Measurements from ENCODE around the gene FAM234A.
"Not testable (repeated sequence)": the region's sequence is repeated elsewhere in the genome, so short reads cannot be mapped to it uniquely, and the experiment has no call there.

FAM234A gene

GRCh38 chr16:266258-267164 is 31.9 kb downstream of the FAM234A start:
- FAIRE-seq = no peak

DNA sequence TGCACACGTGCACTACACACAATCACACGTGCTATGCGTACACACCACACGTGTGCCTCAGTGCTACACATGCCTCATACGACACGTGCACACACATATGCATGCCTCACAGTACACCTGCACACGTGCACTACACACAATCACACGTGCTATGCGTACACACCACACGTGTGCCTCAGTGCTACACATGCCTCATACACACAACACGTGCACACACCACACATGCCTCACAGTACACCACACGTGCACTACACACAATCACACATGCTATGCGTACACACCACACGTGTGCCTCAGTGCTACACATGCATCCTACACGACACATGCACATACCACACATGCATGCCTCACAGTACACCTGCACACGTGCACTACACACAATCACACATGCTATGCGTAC is 32.9 kb downstream of the FAM234A start:
- not testable (repeated sequence) for FAIRE-seq

DNA sequence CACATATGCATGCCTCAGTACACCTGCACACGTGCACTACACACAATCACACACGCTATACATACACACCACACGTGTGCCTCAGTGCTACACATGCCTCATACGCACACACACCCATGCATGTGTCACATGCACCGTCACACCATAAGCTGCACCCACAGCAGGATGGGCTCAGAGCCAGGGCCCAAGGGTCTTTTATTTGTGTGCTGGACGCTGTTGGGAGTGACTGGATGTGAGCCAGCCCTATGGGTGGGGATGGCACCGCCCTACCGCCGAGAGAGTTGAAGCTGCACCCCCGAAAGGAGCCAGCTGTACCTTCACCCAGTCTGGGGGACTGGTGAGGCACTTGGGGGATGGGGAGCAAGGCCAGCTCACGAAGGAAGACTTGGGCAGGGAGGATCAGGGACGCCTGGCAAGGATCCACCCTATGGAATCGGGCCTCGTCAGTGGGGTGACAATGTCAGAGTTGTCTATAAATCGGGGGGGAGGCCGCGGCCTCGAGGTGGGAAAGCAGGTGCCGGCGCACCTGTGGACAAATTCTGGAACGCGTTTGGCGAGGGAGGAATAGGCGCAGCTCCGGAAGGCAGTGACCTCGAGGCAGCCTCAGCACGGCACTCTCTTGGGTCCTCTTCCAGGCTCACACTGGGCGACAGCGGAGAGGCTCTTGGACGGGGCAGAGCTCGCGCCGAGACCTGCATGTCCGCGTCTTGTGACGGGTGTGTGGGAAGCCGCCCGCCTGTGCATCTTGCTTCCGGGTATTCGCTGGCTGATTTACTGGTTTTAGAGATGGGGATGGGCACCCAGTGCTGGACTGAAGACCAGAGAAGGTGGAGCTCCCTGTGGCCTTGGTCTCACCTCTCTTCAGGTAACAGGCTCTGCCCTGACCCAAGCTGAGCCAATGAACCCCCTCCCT is 33.8 kb downstream of the FAM234A start:
- no peak for FAIRE-seq

DNA sequence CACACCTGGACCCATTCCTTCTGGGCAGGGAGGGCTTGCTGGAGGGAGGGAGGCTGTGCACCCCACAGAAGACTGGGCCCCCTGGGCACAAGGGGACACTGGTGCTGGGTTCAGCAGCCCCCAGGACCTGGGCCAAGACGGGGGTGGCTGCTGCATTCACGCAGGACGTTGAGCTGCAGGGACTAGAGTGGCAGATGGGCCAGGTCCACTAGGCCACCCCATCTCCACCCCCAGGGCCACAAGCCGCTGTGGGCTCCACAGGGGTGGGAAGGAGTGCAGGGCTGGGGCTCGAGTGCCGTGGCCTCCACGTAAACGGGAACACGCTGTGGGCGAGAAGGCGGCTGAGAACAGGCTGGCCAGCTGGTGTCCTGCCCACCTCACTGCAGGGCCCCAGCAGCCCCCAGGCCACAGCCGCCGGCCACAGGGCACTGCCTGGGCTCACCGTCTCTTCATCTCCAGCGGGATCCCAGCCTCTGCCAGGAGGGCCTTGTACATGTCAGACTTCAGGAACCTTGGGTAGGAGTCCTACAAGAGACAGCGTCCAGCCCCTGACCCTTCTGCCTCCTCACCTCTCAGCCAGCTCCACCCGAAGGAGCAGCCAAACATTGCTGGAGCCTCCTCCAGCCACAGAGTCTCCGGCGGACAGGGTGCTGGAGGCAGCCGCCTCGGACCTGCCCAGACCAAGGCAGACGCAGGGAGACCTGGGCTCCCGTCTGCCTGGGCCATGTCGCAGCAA is 34.6 kb downstream of the FAM234A start:
- FAIRE-seq = no peak

GRCh38 chr16:270381-271255 is 36.0 kb downstream of the FAM234A start:
- FAIRE-seq = no peak

DNA sequence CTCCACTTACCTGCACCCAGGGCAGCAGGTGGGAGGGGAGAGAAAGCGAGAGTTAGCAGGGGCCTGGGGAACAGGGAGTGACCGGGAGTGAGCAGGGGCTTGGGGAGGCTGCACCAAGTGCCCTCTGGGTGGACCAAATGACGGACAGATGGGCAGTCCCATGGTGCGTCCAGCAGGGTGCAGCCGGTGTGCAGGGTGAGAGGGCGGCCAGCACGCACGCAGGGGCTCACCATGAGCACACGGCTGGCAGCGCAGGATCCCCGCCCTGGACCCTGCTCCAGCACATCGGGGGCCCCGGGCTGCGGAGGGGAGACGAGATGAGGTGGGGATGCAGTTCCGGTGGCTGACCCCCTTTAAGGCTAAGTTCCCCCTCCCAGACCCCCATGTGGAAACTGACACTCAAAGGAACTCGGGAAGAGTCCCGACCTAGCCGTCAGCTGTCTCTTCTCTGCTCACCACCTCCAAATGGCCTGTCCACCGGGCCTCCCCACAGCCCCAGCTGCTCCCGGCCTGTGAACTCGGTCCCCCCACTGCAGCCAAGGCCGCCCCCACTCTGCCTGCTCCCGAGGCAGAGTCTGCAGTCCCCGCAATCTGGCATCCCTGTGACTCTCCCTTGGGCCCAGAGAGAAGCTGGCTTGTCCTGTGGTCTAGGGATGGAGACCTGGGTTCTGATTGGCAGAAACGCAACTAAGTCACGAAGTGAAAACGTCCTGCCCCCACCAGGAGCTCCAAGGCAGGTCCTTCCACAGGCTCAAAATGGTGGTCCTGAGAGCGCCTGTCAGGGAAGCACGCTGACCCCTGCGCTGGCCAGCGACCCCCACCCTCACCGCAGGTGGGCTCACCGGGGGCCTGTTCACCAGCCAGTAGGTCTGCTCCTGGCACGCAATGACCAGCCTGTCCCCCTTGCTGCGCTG is 38.3 kb downstream of the FAM234A start:
- FAIRE-seq = no peak

GRCh38 chr16:273547-274421 is 39.2 kb downstream of the FAM234A start:
- FAIRE-seq = no peak

GRCh38 chr16:275041-275641 is 40.5 kb downstream of the FAM234A start:
- FAIRE-seq = no peak

GRCh38 chr16:275786-276232 is 41.2 kb downstream of the FAM234A start, which contains the start of gene RGS11:
RGS11 (minus strand) TSS chr16:275944; CDS start chr16:275911, 33 bp downstream.
- FAIRE-seq = no peak

- FAIRE-seq = no peak
Observed at GRCh38 chr16:276426-277077, 41.9 kb downstream of the FAM234A start.

DNA sequence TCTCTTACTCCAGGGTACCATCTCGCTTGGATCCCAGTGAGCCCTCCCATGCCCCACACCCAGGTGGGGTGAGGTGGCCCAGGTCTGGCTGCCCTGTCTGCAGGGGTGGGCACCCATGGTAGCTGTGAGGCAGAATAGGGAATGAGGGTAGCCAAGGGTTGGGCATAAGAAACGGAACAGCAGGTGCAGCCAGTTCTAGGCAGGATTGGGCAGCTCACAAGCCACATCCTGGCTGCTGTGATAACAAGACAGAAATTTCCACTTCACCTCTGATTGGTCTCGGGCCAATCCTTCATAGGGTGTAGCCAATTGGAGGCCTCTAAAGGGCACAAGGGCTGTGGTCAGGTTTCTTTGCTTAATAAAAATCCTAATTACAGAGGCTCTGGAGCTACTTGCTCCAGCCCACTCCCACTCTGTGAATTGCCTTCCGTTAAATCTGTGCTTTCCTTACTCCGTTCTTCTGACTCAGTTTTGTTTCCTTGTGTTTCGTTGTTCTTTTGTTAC is 44.3 kb downstream of the FAM234A start:
- FAIRE-seq = no peak

- FAIRE-seq = no peak
Observed at GRCh38 chr16:279531-279930, 44.9 kb downstream of the FAM234A start.

- no peak for FAIRE-seq
Observed at GRCh38 chr16:280005-280460, 45.4 kb downstream of the FAM234A start.

DNA sequence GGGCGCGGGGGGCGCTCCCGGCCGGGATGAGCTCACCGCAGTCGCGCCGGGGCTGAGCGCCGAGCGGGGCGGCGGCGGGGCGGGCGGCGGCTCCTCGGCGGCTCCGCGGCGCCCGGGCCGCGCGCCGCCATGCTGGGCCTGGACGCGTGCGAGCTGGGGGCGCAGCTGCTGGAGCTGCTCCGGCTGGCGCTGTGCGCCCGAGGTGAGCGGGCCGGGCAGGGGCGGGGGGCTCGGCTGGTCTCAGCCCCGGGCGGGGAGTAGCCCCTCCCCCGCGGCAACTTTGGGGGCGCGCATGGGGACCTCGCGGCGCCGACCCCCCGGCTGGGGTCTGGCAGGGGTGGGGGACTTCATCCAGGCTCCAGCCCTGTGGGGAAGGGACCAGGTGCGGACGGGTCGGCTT is 45.9 kb downstream of the FAM234A start, which contains the start of gene ARHGDIG:
ARHGDIG (plus strand) TSS at position 40 of the 400 bp plus-strand sequence; CDS start at position 130, 90 bp downstream.
- no peak for FAIRE-seq

- FAIRE-seq = no peak
Observed at GRCh38 chr16:280991-281659, 46.5 kb downstream of the FAM234A start.

GRCh38 chr16:281660-282255 is 47.1 kb downstream of the FAM234A start:
- FAIRE-seq = no peak

DNA sequence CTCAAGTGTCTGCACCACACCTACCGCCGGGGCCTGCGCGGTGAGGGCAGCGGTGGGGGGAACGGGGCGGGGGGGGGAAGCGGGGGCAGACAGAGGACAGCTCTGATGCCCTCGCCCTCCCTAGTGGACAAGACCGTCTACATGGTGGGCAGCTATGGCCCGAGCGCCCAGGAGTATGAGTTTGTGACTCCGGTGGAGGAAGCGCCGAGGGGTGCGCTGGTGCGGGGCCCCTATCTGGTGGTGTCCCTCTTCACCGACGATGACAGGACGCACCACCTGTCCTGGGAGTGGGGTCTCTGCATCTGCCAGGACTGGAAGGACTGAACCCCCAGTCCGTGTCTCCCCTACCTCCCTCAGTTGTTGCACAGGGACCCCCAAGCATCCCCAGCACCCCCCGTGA is 47.9 kb downstream of the FAM234A start:
- FAIRE-seq = no peak

Measured in islet of Langerhans (tissue), 1 donor.